BLaER1 treated with 17β-estradiol and CSF1 and Interleukin-3, amounts not matched to agents 10 nM and 100 nM (cell line): ENCODE data around the gene ABAT.
"Not testable (repeated sequence)": the region's sequence is repeated elsewhere in the genome, so short reads cannot be mapped to it uniquely, and the experiment has no call there.

Experiments
- H3K27ac ChIP-seq, 11 experiments: shearing (Covaris generic); formaldehyde crosslinking; 2 replicates each; pipeline ENCODE4 v1.8.1; 2022
- H3K27me3 ChIP-seq, 11 experiments: shearing (Covaris generic); formaldehyde crosslinking; 2 replicates each; pipeline ENCODE4 v1.8.1; 2022
- H3K36me3 ChIP-seq, 11 experiments: shearing (Covaris generic); formaldehyde crosslinking; 2 replicates each; pipeline ENCODE4 v1.8.1; 2022
- H3K4me1 ChIP-seq, 10 experiments: shearing (Covaris generic); formaldehyde crosslinking; 2 replicates each; pipeline ENCODE4 v1.8.1; 2022
- H3K4me2 ChIP-seq, 11 experiments: shearing (Covaris generic); formaldehyde crosslinking; 2 replicates each; pipeline ENCODE4 v1.8.1; 2022
- H3K4me3 ChIP-seq, 10 experiments: shearing (Covaris generic); formaldehyde crosslinking; 2 replicates each; pipeline ENCODE4 v1.8.1; 2022
- H3K9ac ChIP-seq, 11 experiments: shearing (Covaris generic); formaldehyde crosslinking; 2 replicates each; pipeline ENCODE4 v1.8.1; 2022
- H3K9me3 ChIP-seq, 11 experiments: shearing (Covaris generic); formaldehyde crosslinking; replicated peaks in 1 of 11; 2 replicates each; pipeline ENCODE4 v1.8.1; 2022
- H4K20me1 ChIP-seq, 11 experiments: shearing (Covaris generic); formaldehyde crosslinking; 2 replicates each; pipeline ENCODE4 v1.8.1; 2022
- Cebpa-rat ChIP-seq, 11 experiments: shearing (Covaris generic); IDR thresholded peaks; 2 replicates each; pipeline ENCODE4 v1.8.1; 2022

Gene ABAT

DNA sequence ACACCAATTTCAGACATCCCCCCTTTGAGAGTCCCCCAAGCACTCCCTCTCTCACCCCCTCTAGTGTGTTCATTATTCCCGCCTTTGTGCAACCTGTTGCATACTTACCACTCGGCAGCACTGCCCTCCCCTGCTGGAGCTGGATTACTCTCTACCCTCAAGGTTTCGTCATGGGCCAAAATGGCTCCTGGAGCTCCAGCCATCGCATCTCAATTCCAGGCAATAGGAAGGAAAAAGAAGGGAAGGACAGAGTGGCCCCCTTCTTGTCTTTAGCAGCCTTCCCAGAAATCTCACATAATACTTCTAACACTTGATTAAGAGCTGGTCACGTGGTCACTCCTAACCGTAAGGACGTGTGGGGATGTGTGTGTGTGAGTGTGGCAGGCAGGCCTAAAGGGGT is 102.8 kb downstream of the ABAT start:
- no peak overlapping the region for H3K4me2 ChIP-seq
- no peak overlapping the region for H3K27ac ChIP-seq
- H3K4me1 ChIP-seq = no peaks in the 10 kb centered on the region
- H3K9ac ChIP-seq = no peak overlapping the region
- H3K36me3 ChIP-seq = peaks cover 20 to 71% (median 44%) of the 10 kb centered on the region in 11 experiments
- H4K20me1 ChIP-seq = no peaks in the 10 kb centered on the region
- H3K27me3 ChIP-seq = no peaks in the 10 kb centered on the region
- no peak overlapping the region for H3K4me3 ChIP-seq
- no peaks in the 10 kb centered on the region for H3K9me3 ChIP-seq
- TF ChIP-seq Cebpa-rat (IDR thresholded peaks at IDR 0.05) = no peak

- Histone ChIP-seq H3K4me3 (no peak overlapping the region), H4K20me1 (no peaks in the 10 kb centered on the region; a peak in 1 of 22 replicates), H3K9me3 (no peaks in the 10 kb centered on the region), H3K27ac (no peak overlapping the region), H3K4me2 (no peak overlapping the region), H3K9ac (no peak overlapping the region), H3K4me1 (no peaks in the 10 kb centered on the region), H3K36me3 (peaks cover 5 to 28% (median 12%) of the 10 kb centered on the region in 11 experiments; a peak in 16 of 22 replicates), H3K27me3 (no peaks in the 10 kb centered on the region)
- TF ChIP-seq Cebpa-rat (IDR thresholded peaks at IDR 0.05) = no peak
Observed at GRCh38 chr16:8781797-8782196, 107.4 kb downstream of the ABAT start.

DNA sequence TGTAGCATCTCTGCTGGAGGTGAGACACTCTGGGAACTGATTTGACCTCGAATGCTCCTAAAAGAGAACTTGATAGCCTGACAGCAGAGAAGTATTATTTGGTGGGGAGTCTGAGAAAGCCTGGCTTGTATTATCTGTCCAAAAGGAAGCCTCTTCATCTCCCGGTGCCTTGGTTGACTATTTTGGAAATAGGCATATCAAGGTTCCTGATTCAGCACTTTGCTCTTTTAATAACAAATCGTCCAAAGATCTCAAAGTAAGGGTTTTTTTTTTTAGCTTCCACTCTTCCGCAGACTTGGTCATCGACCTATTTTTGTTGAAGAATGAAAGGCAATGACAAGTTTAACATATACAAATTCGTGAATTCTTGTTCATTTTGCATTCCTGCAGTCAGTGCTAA is 108.3 kb downstream of the ABAT start:
- Histone ChIP-seq H3K9me3 (no peaks in the 10 kb centered on the region), H3K4me1 (no peaks in the 10 kb centered on the region), H4K20me1 (no peaks in the 10 kb centered on the region; a peak in 1 of 22 replicates), H3K9ac (no peak overlapping the region), H3K27me3 (no peaks in the 10 kb centered on the region), H3K4me2 (no peak overlapping the region), H3K4me3 (no peak overlapping the region), H3K36me3 (peaks cover 0 to 19% (median 6%) of the 10 kb centered on the region in 11 experiments; a peak in 10 of 22 replicates), H3K27ac (no peak overlapping the region)
- no peak for TF ChIP-seq Cebpa-rat (IDR thresholded peaks at IDR 0.05)

DNA sequence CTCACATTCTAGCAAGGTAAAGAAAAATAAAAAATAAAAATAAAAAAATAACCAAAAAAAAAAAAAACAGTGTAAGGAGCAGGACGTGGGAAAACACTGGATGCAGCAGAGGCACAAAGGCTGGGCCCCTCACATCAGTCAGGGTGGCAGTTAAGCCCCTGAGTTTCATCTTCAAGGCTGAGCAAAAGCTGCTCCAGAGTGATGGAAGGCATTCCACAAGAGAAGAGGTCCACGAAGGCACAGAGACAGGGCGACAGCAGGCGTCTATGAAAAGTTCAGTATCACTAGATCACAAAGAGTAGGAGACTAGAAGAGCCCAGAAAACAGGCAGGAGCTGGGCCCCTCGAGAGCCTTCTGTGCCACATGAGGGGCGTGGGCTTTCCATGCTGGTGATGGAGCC is 111.0 kb downstream of the ABAT start:
- peaks cover 0 to 3% (median 0%) of the 10 kb centered on the region in 11 experiments; a peak in 1 of 22 replicates for H3K36me3 ChIP-seq
- H4K20me1 ChIP-seq = no peaks in the 10 kb centered on the region; a peak in 2 of 22 replicates
- no peak overlapping the region for H3K4me3 ChIP-seq
- no peaks in the 10 kb centered on the region for H3K4me1 ChIP-seq
- no peaks in the 10 kb centered on the region for H3K27me3 ChIP-seq
- H3K9me3 ChIP-seq = no peaks in the 10 kb centered on the region
- H3K27ac ChIP-seq = no peak overlapping the region
- no peak overlapping the region for H3K4me2 ChIP-seq
- TF ChIP-seq Cebpa-rat (IDR thresholded peaks at IDR 0.05) = no peak
- H3K9ac ChIP-seq = no peak overlapping the region

DNA sequence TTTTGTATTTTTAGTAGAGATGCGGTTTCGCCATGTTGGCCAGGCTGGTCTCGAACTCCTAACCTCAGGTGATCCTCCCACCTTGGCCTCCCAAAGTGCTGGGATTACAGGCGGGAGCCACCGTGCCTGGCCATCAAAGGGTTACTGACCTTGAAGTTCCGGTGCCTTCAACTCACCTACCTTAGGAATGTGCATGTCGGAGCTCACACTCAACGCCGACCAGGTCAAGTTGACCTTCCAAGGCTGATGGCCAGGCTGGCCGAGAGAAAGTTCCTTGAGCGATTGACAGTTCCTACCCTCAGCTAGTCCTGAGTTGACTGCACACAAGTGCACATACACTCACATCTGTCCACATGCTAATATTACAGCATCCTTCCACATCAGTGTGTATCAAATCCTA is 111.9 kb downstream of the ABAT start:
- H3K4me3 ChIP-seq, H3K27ac ChIP-seq, H3K36me3 ChIP-seq, H3K4me1 ChIP-seq, H3K27me3 ChIP-seq, H3K9me3 ChIP-seq, H3K4me2 ChIP-seq, H4K20me1 ChIP-seq, H3K9ac ChIP-seq: not testable (repeated sequence)

- H4K20me1 ChIP-seq = peaks cover 0 to 9% (median 0%) of the 10 kb centered on the region in 11 experiments; a peak in 3 of 22 replicates
- no peak overlapping the region for H3K27ac ChIP-seq
- H3K4me1 ChIP-seq = peaks cover 0 to 9% (median 0%) of the 10 kb centered on the region in 10 experiments; a peak in 1 of 20 replicates
- no peaks in the 10 kb centered on the region for H3K9me3 ChIP-seq
- no peaks in the 10 kb centered on the region for H3K36me3 ChIP-seq
- no peaks in the 10 kb centered on the region for H3K27me3 ChIP-seq
- TF ChIP-seq Cebpa-rat (IDR thresholded peaks at IDR 0.05) = no peak
- no peak overlapping the region for H3K4me3 ChIP-seq
- no peak overlapping the region for H3K4me2 ChIP-seq
- H3K9ac ChIP-seq = no peak overlapping the region
Observed at GRCh38 chr16:8788578-8789172, 114.3 kb downstream of the ABAT start.

DNA sequence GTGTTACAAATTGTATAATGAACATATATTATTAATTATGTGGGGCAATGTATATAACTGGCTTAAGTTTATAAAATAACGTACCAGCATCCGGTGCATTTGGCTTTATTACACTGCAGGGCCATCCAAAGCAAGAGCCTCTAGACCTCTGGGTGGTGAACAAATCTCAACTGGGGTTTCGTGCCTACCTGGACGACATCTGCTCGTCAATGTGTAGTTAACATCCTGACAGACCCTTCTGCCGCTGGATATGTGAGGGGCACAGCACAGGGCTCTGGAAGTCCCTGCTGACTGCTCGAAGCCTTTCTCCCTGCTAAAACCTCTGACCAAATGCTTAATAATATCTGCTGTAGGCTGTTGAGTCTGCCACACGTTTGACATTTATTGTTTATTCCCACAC is 120.7 kb downstream of the ABAT start:
- Histone ChIP-seq H3K27me3 (no peaks in the 10 kb centered on the region), H3K9ac (peak overlapping the region in 7 of 11 experiments; percentile 7 to 94 (median 86); a peak in 7 of 22 replicates), H3K4me3 (no peak overlapping the region), H3K4me1 (peaks cover 31 to 47% (median 35%) of the 10 kb centered on the region in 10 experiments), H3K36me3 (peaks cover 0 to 30% (median 10%) of the 10 kb centered on the region in 11 experiments; a peak in 17 of 22 replicates), H3K27ac (no peak overlapping the region), H3K4me2 (peak overlapping the region in 3 of 11 experiments; percentile 80 to 83 (median 81); a peak in 2 of 22 replicates), H4K20me1 (peaks cover 0 to 31% (median 17%) of the 10 kb centered on the region in 11 experiments; a peak in 17 of 22 replicates), H3K9me3 (no peaks in the 10 kb centered on the region)
- TF ChIP-seq Cebpa-rat (IDR thresholded peaks at IDR 0.05) = no peak

DNA sequence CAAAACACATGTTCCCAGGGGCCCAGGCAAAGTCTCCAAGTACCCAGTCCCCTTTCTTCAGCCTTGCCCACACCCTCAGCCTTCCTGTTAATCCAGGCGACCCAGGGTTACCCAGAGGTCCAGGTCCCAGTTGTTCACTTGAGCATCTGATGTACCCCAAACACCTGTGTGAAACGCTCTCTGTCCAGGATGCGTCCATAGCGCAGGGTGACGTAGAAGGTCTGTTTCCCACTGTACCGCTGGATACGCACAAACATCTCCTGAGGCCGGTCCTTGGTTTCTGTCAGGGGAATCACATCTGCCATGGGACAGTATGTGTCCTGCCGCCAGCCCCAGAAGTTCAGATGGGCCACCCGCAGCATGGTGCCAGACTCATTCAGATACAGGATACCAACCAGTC is 121.4 kb downstream of the ABAT start:
- peaks cover 32 to 54% (median 40%) of the 10 kb centered on the region in 10 experiments for H3K4me1 ChIP-seq
- TF ChIP-seq Cebpa-rat (IDR thresholded peaks at IDR 0.05) = no peak
- no peak overlapping the region; a peak in 1 of 20 replicates for H3K4me3 ChIP-seq
- H3K27ac ChIP-seq = no peak overlapping the region
- H3K4me2 ChIP-seq = peak overlapping the region; percentile 80 to 98 (median 89); a peak in 18 of 22 replicates
- H3K27me3 ChIP-seq = no peaks in the 10 kb centered on the region
- peaks cover 4 to 35% (median 15%) of the 10 kb centered on the region in 11 experiments; a peak in 19 of 22 replicates for H3K36me3 ChIP-seq
- peak overlapping the region; percentile 79 to 97 (median 92); a peak in 17 of 22 replicates for H3K9ac ChIP-seq
- H4K20me1 ChIP-seq = peaks cover 0 to 38% (median 24%) of the 10 kb centered on the region in 11 experiments; a peak in 21 of 22 replicates
- no peaks in the 10 kb centered on the region for H3K9me3 ChIP-seq

DNA sequence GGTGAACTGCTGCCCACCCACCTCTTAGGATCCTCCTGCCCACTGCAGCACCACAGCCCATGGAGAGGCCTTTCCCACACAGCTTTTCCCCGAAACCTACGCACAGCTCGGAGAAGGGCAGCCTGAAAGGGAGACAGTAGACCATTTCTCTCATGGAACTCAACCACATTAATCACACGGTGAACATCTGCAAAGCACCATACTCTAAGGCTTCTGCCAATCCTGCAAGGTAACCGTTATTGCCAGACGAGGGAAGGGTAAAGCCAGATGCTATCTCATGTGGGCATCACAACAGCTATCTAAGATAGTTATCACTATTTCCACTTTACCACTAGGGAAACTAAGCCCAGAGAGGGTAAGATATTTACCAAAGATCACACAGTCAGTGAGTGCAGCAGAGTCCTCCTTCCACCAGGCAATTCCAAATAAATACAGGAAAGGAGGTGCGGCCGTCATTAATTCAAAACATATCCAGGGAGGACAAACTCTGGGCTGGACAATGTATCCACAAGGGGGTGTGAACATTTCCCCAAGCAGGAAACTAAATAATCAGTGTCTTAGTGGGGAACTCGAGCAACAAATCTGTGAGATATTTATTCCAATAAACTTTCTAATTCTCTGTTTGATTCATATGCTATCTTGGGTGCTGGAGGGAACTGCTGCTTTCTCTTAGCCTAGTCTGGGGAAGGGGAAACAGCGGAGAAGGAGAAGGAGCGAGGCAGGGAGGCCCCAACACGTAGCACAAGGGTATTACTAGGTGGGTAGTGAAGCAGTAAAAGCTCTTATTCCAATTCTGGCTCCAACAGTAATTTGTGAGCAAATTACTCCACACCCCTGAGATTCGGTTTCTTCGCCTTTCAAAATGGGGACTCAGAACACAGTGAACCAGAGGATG is 122.3 kb downstream of the ABAT start:
- peak overlapping the region; percentile 29 to 95 (median 89); a peak in 21 of 22 replicates for H3K27ac ChIP-seq
- peaks cover 32 to 52% (median 42%) of the 10 kb centered on the region in 10 experiments for H3K4me1 ChIP-seq
- H3K9ac ChIP-seq = peak overlapping the region; percentile 79 to 97 (median 92)
- peak overlapping the region; percentile 80 to 98 (median 89) for H3K4me2 ChIP-seq
- peak overlapping the region; percentile 75 to 98 (median 91) for H3K4me3 ChIP-seq
- no peaks in the 10 kb centered on the region for H3K9me3 ChIP-seq
- H4K20me1 ChIP-seq = peaks cover 6 to 42% (median 33%) of the 10 kb centered on the region in 11 experiments; a peak in 21 of 22 replicates
- TF ChIP-seq Cebpa-rat (IDR thresholded peaks at IDR 0.05) = no peak
- peaks cover 13 to 44% (median 24%) of the 10 kb centered on the region in 11 experiments for H3K36me3 ChIP-seq
- H3K27me3 ChIP-seq = no peaks in the 10 kb centered on the region
